NOMO-1 (cell line): ENCODE measurements around the gene MED22.
"Not testable (repeated sequence)": the region's sequence is repeated elsewhere in the genome, so short reads cannot be mapped to it uniquely, and the experiment has no call there.

Experiments
- DNase-seq, 2 experiments: peaks; one replicate each; lab custom pipeline; 2025; ENCODE audit not compliant: unreplicated experiment in 2 of 2; lab: John Stamatoyannopoulos, UW

The MED22 gene

GRCh38 chr9:133377280-133377679, 29.3 kb upstream of the MED22 start:
- not testable (repeated sequence) for DNase-seq

- DNase-seq, result peak; percentile 91 to 96
Measured at GRCh38 chr9:133375724-133376654, 28.1 kb upstream of the MED22 start, which contains the start of the genes STKLD1 and SURF4. Gene STKLD1, plus strand, starts transcription at chr9:133376366. Its CDS starts 108 bp downstream, at chr9:133376474. Gene SURF4, minus strand, starts transcription at chr9:133376060. Its CDS starts 91 bp downstream, at chr9:133375969.

- DNase-seq, result peak in 1 of 2 experiments; percentile 47
Measured at GRCh38 chr9:133375116-133375723, 27.3 kb upstream of the MED22 start.

GRCh38 chr9:133374612-133375115, 26.7 kb upstream of the MED22 start:
- peak; percentile 34 to 58 for DNase-seq

- no peak for DNase-seq
Measured at GRCh38 chr9:133372144-133372543, 24.2 kb upstream of the MED22 start.

- DNase-seq, result no peak
Measured at GRCh38 chr9:133371261-133371711, 23.4 kb upstream of the MED22 start.

- no peak for DNase-seq
Measured at GRCh38 chr9:133370685-133371084, 22.8 kb upstream of the MED22 start.

GRCh38 chr9:133369933-133370332, 22.0 kb upstream of the MED22 start:
- DNase-seq, result no peak

GRCh38 chr9:133369422-133369821, 21.5 kb upstream of the MED22 start:
- DNase-seq, result no peak

- DNase-seq, result no peak
Measured at GRCh38 chr9:133368249-133368881, 20.4 kb upstream of the MED22 start.

GRCh38 chr9:133367778-133368177, 19.8 kb upstream of the MED22 start:
- no peak for DNase-seq

GRCh38 chr9:133367221-133367620, 19.3 kb upstream of the MED22 start:
- no peak for DNase-seq

GRCh38 chr9:133366435-133366834, 18.5 kb upstream of the MED22 start:
- DNase-seq, result no peak

- no peak for DNase-seq
Measured at GRCh38 chr9:133362359-133363044, 14.6 kb upstream of the MED22 start.

GRCh38 chr9:133361507-133362092, 13.7 kb upstream of the MED22 start:
- no peak for DNase-seq

- DNase-seq, result no peak
Measured at GRCh38 chr9:133360400-133361393, 12.8 kb upstream of the MED22 start.

- no peak for DNase-seq
Measured at GRCh38 chr9:133359399-133360175, 11.7 kb upstream of the MED22 start.

- no peak for DNase-seq
Measured at GRCh38 chr9:133357656-133358055, 9.7 kb upstream of the MED22 start.
